IMR-90 (cell line): Measurements from ENCODE around the gene ARL6IP6.

ENCODE experiments used
- BHLHE40 ChIP-seq: fragments of 150-350 bp; IDR thresholded peaks from 2 replicates; pipeline ENCODE4 v1.6.1; 2016; ENCODE audit warnings: mild to moderate bottlenecking, low read depth, low read length
- CHD1 ChIP-seq: IDR thresholded peaks from 2 replicates; pipeline ENCODE4 v1.6.1; 2012; ENCODE audit warnings: low read depth, low read length, improper control_type of control experiment
- CTCF ChIP-seq: conservative IDR thresholded peaks from 2 replicates; pipeline ENCODE4 v1.5.1; 2012; ENCODE audit warnings: mild to moderate bottlenecking, low read depth, low read length, improper control_type of control experiment
- FOS ChIP-seq: fragments of 150-350 bp; IDR thresholded peaks from 2 replicates; pipeline ENCODE4 v1.6.1; 2016; ENCODE audit warnings: low read depth, low read length
- MAFK ChIP-seq: IDR thresholded peaks from 2 replicates; pipeline ENCODE4 v1.6.1; 2012; ENCODE audit warnings: low read depth, low read length, improper control_type of control experiment
- MXI1 ChIP-seq: IDR thresholded peaks from 2 replicates; pipeline ENCODE4 v1.6.1; 2012; ENCODE audit warnings: low read depth, mild to moderate bottlenecking, low read length, moderate library complexity, borderline replicate concordance
- NFE2L2 ChIP-seq: fragments of 150-350 bp; IDR thresholded peaks from 2 replicates; pipeline ENCODE4 v1.6.1; 2016; ENCODE audit warnings: low read depth, mild to moderate bottlenecking, low read length
- POLR2A ChIP-seq: IDR thresholded peaks from 2 replicates; pipeline ENCODE4 v1.6.1; 2012; ENCODE audit warnings: mild to moderate bottlenecking, low read depth, low read length
- RAD21 ChIP-seq: IDR thresholded peaks from 2 replicates; pipeline ENCODE4 v1.6.1; 2012; ENCODE audit warnings: low read length, improper control_type of control experiment
- RCOR1 ChIP-seq: IDR thresholded peaks from 2 replicates; pipeline ENCODE4 v1.6.1; 2012; ENCODE audit warnings: mild to moderate bottlenecking, low read length, improper control_type of control experiment; ENCODE audit not compliant: insufficient replicate concordance
- RFX5 ChIP-seq: IDR thresholded peaks from 2 replicates; pipeline ENCODE4 v1.8.0; 2012; ENCODE audit warnings: low read depth, mild to moderate bottlenecking, low read length, moderate library complexity
- SMC3 ChIP-seq: fragments of 150-350 bp; IDR thresholded peaks from 2 replicates; pipeline ENCODE4 v1.6.1; 2016; ENCODE audit warnings: low read depth, mild to moderate bottlenecking, antibody characterized with exemption, low read length, moderate library complexity
- TF ChIP-seq, protein P1 (sequence below): fragments of 150-350 bp; IDR thresholded peaks from 2 replicates; pipeline ENCODE4 v1.6.1; 2017; ENCODE audit warnings: mild to moderate bottlenecking, antibody characterized with exemption, low read length, low read depth

- TF ChIP-seq CTCF (no peak), POLR2A (no peak), SMC3 (no peak), MXI1 (no peak), MAFK (no peak), NFE2L2 (no peak), RAD21 (no peak), RCOR1 (no peak), FOS (no peak), RFX5 (no peak), CHD1 (no peak), BHLHE40 (no peak)
- TF ChIP-seq, protein P1, sequence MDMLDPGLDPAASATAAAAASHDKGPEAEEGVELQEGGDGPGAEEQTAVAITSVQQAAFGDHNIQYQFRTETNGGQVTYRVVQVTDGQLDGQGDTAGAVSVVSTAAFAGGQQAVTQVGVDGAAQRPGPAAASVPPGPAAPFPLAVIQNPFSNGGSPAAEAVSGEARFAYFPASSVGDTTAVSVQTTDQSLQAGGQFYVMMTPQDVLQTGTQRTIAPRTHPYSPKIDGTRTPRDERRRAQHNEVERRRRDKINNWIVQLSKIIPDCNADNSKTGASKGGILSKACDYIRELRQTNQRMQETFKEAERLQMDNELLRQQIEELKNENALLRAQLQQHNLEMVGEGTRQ = no peak
Observed at GRCh38 chr2:152763651-152764050, 45.2 kb downstream of the ARL6IP6 start.
